ENCODE measurements around the gene EBF4.

The EBF4 gene

DNA sequence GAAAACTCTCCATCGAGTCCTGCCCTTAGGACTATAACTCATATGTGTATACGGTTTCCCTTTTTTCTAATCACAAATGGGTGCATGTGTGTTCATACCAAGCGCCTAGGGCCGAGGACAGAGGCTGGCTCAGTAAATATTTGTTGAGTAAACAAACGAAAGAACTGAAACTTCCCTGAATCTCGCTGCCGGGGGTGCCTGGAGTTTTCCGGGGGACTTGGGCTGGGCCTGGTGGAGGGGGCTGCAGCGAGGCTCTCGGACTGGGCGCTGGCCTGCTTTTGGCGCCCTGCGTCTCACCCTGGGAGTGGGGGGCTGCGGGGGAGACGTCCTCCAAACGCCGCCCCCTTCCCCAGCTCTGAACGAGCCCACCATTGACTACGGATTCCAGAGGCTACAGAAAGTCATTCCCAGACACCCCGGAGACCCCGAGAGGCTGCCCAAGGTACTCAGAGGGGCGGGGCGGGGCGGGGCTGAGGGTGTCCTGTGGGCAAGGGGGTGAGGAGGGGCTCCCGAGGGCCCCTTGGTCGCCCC is 58.8 kb downstream of the EBF4 start:
- TF ChIP-seq, protein P1, sequence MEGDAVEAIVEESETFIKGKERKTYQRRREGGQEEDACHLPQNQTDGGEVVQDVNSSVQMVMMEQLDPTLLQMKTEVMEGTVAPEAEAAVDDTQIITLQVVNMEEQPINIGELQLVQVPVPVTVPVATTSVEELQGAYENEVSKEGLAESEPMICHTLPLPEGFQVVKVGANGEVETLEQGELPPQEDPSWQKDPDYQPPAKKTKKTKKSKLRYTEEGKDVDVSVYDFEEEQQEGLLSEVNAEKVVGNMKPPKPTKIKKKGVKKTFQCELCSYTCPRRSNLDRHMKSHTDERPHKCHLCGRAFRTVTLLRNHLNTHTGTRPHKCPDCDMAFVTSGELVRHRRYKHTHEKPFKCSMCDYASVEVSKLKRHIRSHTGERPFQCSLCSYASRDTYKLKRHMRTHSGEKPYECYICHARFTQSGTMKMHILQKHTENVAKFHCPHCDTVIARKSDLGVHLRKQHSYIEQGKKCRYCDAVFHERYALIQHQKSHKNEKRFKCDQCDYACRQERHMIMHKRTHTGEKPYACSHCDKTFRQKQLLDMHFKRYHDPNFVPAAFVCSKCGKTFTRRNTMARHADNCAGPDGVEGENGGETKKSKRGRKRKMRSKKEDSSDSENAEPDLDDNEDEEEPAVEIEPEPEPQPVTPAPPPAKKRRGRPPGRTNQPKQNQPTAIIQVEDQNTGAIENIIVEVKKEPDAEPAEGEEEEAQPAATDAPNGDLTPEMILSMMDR (IDR thresholded peaks at IDR 0.05) = no peak
- Histone ChIP-seq H3K27ac (no peak overlapping the region), H3K9me3 (no peaks in the 10 kb centered on the region), H3K4me3 (peak overlapping the region; percentile 32 to 50), H3K27me3 (peaks cover 0 to 68% of the 10 kb centered on the region in 2 donors), H3K4me1 (peaks cover 0 to 35% (median 28%) of the 10 kb centered on the region in 4 donors), H3K36me3 (no peaks in the 10 kb centered on the region)
- intact Hi-C loops (cut with DNase I; ENCODE audit: low total_unique reads) = no loop called here
- DNase-seq = no peak

DNA sequence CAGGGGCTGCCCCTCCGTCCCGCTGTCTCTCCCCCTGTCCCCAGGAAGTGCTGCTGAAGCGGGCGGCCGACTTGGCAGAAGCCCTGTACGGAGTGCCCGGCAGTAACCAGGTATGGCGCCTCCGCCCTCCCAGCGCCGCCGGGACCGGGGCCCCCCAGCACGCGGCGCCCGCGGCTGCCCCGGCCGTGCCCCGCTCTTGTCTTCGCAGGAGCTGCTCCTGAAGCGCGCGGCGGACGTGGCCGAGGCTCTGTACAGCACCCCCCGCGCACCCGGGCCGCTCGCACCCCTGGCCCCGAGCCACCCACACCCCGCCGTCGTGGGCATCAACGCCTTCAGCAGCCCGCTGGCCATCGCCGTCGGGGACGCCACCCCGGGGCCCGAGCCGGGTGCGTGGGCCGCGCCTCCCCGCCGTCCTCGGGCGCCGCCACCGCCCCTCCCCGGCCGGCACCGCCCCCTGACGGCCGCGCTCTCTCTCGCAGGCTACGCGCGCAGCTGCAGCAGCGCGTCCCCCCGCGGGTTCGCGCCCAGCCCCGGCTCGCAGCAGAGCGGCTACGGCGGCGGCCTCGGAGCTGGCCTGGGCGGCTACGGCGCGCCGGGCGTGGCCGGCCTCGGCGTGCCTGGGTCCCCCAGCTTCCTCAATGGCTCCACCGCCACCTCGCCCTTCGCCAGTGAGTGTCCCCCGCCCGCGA is 59.4 kb downstream of the EBF4 start:
- Histone ChIP-seq H3K4me1 (peaks cover 0 to 35% (median 28%) of the 10 kb centered on the region in 4 donors), H3K27ac (no peak overlapping the region), H3K36me3 (no peaks in the 10 kb centered on the region), H3K9me3 (no peaks in the 10 kb centered on the region), H3K27me3 (peaks cover 0 to 74% of the 10 kb centered on the region in 2 donors), H3K4me3 (peak overlapping the region; percentile 32 to 50)
- no peak for DNase-seq
- intact Hi-C loops (cut with DNase I; ENCODE audit: low total_unique reads) = no loop called here
- TF ChIP-seq, protein P1 (IDR thresholded peaks at IDR 0.05) = no peak

DNA sequence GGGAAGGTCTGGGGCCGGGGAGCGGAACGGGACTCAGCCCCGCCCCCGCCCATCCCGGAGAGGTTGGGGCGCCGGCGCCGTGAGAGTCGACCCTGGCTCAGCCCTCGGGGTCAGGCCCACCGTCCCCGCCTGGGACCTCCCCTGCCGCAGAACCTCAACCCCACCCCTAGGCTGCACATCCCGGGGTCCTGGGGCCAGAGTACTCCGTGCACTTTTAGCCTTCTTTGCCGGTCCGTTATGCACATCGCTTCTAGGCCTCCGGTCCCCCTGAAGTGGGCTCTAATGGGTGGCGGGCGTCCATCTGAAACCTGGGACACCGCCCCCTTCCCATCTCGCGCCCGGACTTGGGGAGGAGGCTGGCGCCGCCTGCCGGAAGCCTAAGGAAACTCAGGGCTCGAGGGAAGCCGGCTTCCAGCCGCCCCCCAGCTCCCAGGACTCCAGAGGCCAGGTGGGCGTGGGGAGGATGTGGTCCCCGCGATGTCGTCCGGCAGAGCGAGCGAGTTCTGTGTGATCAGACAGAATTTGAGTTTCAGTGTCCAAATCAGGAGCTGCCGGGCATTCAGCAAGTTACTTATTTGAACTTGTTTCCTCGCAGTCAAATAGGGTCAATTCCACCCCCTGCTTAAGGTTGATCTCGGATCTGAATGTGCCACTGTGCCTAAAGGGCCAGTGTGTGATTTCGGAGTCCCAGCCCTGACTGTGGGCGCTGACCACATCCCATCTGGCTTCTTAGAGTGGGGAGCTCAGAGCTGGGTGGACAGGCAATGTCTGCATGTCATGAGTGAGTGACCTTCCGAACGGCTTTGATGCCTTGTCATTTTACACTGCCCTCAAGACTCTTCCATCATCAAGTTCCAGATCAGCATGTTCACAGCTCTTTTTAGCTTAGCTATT is 60.2 kb downstream of the EBF4 start:
- Histone ChIP-seq H3K9me3 (no peaks in the 10 kb centered on the region), H3K36me3 (no peaks in the 10 kb centered on the region), H3K27me3 (peaks cover 0 to 82% of the 10 kb centered on the region in 2 donors), H3K4me3 (peak overlapping the region; percentile 32 to 50), H3K27ac (no peak overlapping the region), H3K4me1 (peaks cover 0 to 35% (median 28%) of the 10 kb centered on the region in 4 donors)
- DNase-seq = no peak
- intact Hi-C loops (cut with DNase I; ENCODE audit: low total_unique reads) = no loop called here
- TF ChIP-seq, protein P1 (IDR thresholded peaks at IDR 0.05) = peak; percentile 34 to 52

DNA sequence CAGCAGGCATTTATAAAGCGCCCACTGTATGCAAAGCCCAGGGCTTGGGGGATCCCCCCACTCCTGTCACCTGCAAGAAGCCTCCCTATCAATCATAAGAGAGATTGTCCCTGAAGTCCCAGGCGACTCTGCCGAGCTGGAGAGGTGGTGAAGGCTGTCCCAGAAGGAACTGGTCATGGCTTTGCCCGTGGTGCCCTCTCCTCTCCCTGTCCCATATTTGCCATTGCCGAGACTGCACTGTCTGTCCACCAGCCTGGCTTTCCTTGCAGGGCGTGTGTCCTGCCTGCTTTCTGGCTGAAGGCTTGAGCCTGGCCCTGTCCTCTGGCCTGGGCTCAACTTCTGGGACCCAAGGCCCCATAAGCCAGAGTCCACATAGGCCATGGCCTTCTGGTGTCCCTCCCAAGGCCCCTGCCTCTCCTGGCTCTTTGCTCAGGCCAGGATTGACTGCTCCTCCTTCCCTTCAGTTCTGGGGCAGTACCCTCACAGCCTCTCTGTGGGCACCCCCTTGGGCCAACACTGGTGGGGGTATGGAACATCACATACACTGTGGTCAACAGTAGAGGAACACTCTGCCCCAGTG is 61.0 kb downstream of the EBF4 start:
- no peak for DNase-seq

DNA sequence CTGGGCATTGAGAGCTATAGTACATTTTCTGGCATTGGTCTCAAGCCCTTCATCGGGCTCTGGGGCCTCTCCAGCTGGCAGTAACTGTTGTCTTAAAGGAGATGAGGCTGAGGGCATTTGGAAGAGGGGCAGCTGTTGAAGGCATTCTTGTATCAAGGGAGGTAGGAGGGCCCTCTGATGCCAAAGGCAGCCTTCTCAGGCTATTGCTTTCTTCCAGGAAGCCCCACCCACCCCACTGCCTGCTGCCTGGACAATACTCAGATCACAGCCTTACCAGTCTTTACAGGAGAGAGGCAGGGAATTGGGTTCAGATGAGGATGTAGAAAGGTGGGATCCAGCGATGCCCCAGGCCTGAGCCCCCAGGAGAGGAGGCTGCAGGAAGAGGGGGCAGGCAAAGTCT is 61.8 kb downstream of the EBF4 start:
- no peaks in the 10 kb centered on the region for H3K36me3 ChIP-seq
- no peaks in the 10 kb centered on the region for H3K9me3 ChIP-seq
- H3K27me3 ChIP-seq = peaks cover 0 to 94% of the 10 kb centered on the region in 2 donors
- H3K27ac ChIP-seq = no peak overlapping the region
- TF ChIP-seq, protein P1 (IDR thresholded peaks at IDR 0.05) = no peak
- intact Hi-C loops (cut with DNase I; ENCODE audit: low total_unique reads) = no loop called here
- DNase-seq = no peak
- no peak overlapping the region for H3K4me3 ChIP-seq
- H3K4me1 ChIP-seq = peaks cover 0 to 35% (median 28%) of the 10 kb centered on the region in 4 donors

More for the DNA sequence above, 61.0 kb downstream of the EBF4 start:
- H3K9me3 ChIP-seq = no peaks in the 10 kb centered on the region
- no peaks in the 10 kb centered on the region for H3K36me3 ChIP-seq
- TF ChIP-seq, protein P1 (IDR thresholded peaks at IDR 0.05) = no peak
- H3K27me3 ChIP-seq = peaks cover 0 to 89% of the 10 kb centered on the region in 2 donors
- H3K4me1 ChIP-seq = peaks cover 0 to 35% (median 28%) of the 10 kb centered on the region in 4 donors
- no peak overlapping the region for H3K27ac ChIP-seq
- intact Hi-C loops (cut with DNase I; ENCODE audit: low total_unique reads) = no loop called here
- H3K4me3 ChIP-seq = no peak overlapping the region
